ENCODE measurements around the gene ETFA.

ETFA gene

DNA sequence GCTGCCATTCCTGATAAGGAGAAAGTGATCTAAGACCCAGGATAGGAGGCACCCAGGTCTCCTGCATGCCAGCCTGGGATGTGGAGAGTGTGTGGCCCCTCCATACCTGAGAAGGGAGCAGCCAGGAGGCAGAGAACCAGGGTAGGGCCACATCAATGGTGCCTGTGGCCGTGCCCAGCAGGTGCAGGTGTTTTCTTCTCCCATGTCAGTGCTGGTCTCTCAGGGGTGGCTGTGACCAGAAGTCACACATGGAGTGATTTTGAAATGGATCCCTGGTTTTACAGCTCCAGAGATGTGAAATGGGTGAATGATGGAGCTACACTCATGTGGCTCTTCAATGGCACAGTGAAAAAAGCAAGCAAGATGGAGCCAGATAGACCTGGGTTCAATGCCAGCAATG, 22.0 kb upstream of the ETFA start:
- no peaks in the 10 kb centered on the region for H3K36me3 ChIP-seq (ENCODE audit: insufficient read depth, low read length)
- no peaks in the 10 kb centered on the region for H4K20me1 ChIP-seq (ENCODE audit: insufficient read depth, low read length)
- no peak overlapping the region for H3K9ac ChIP-seq (ENCODE audit: low read length)
- no peaks in the 10 kb centered on the region for H3K9me3 ChIP-seq (ENCODE audit: low read length)
- TF ChIP-seq EZH2 (IDR thresholded peaks at IDR 0.05; ENCODE audit: borderline replicate concordance, low read length): no peak
- TF ChIP-seq, protein P1, sequence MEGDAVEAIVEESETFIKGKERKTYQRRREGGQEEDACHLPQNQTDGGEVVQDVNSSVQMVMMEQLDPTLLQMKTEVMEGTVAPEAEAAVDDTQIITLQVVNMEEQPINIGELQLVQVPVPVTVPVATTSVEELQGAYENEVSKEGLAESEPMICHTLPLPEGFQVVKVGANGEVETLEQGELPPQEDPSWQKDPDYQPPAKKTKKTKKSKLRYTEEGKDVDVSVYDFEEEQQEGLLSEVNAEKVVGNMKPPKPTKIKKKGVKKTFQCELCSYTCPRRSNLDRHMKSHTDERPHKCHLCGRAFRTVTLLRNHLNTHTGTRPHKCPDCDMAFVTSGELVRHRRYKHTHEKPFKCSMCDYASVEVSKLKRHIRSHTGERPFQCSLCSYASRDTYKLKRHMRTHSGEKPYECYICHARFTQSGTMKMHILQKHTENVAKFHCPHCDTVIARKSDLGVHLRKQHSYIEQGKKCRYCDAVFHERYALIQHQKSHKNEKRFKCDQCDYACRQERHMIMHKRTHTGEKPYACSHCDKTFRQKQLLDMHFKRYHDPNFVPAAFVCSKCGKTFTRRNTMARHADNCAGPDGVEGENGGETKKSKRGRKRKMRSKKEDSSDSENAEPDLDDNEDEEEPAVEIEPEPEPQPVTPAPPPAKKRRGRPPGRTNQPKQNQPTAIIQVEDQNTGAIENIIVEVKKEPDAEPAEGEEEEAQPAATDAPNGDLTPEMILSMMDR (IDR thresholded peaks at IDR 0.05; ENCODE audit: low read length): no peak
- H3K9me2 ChIP-seq (ENCODE audit: low read depth, low read length): no peaks in the 10 kb centered on the region
- no peak overlapping the region for H2AFZ ChIP-seq (ENCODE audit: low read length)
- H3F3A ChIP-seq (ENCODE audit: insufficient read depth, low read length): no peaks in the 10 kb centered on the region; the same call in 1 of the 2 replicates
- H3K4me3 ChIP-seq (ENCODE audit: low read depth, low read length, poor library complexity, severe bottlenecking): no peak overlapping the region
- no peak overlapping the region for H3K4me2 ChIP-seq (ENCODE audit: low read length)
- no peaks in the 10 kb centered on the region for H3K79me2 ChIP-seq (ENCODE audit: insufficient read depth, low read length)
- no peaks in the 10 kb centered on the region for H3K27me3 ChIP-seq (ENCODE audit: insufficient read depth, low read length)
- H3K27ac ChIP-seq (ENCODE audit: low read depth, low read length, poor library complexity, severe bottlenecking): no peak overlapping the region
- peaks cover 31% of the 10 kb centered on the region for H3K4me1 ChIP-seq (ENCODE audit: insufficient read depth, low read length, severe bottlenecking)

GRCh38 chr15:76332796-76333195, 21.5 kb upstream of the ETFA start:
- H3F3A ChIP-seq (ENCODE audit: insufficient read depth, low read length): no peaks in the 10 kb centered on the region; the same call in 1 of the 2 replicates
- H3K9ac ChIP-seq (ENCODE audit: low read length): no peak overlapping the region
- TF ChIP-seq EZH2 (IDR thresholded peaks at IDR 0.05; ENCODE audit: borderline replicate concordance, low read length): no peak
- TF ChIP-seq, protein P1 (IDR thresholded peaks at IDR 0.05; ENCODE audit: low read length): no peak
- no peaks in the 10 kb centered on the region for H3K9me2 ChIP-seq (ENCODE audit: low read depth, low read length)
- no peak overlapping the region for H3K27ac ChIP-seq (ENCODE audit: low read depth, low read length, poor library complexity, severe bottlenecking)
- no peak overlapping the region for H3K4me2 ChIP-seq (ENCODE audit: low read length)
- H3K9me3 ChIP-seq (ENCODE audit: low read length): no peaks in the 10 kb centered on the region
- no peaks in the 10 kb centered on the region for H3K27me3 ChIP-seq (ENCODE audit: insufficient read depth, low read length)
- H3K79me2 ChIP-seq (ENCODE audit: insufficient read depth, low read length): no peaks in the 10 kb centered on the region
- no peak overlapping the region for H2AFZ ChIP-seq (ENCODE audit: low read length)
- no peaks in the 10 kb centered on the region for H3K36me3 ChIP-seq (ENCODE audit: insufficient read depth, low read length)
- H3K4me3 ChIP-seq (ENCODE audit: low read depth, low read length, poor library complexity, severe bottlenecking): no peak overlapping the region
- peaks cover 27% of the 10 kb centered on the region for H3K4me1 ChIP-seq (ENCODE audit: insufficient read depth, low read length, severe bottlenecking)
- H4K20me1 ChIP-seq (ENCODE audit: insufficient read depth, low read length): no peaks in the 10 kb centered on the region

DNA sequence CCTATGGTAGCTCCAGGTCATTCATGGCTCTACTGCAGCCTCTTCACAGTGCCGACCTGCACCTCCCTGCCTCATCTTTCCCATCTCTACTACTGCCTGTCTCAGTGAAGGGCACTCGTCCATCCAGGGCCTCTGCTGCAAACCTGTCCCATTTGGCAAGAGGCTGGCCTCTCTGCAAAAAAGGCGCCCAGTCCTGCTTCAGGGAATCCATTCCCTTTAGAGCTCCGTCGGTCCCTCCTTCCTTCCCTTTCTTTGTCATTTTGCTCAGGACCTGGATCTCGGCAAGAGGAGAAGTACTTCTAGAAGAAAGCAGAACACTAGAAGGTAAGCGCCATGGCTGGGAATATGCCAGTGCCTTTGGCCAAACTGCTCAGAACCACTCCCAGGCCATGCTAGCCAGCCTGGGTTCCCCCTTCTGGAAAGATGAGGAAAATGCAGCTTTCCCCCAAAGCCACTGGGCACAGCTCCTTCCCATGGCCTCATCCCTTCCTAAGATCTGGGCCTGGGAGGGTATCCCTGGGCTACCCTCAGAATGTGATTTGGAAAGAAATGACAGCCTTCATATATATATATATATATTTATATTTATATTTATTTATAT, 18.9 kb upstream of the ETFA start:
- H2AFZ ChIP-seq (ENCODE audit: low read length): no peak overlapping the region

More for the DNA sequence above, 18.9 kb upstream of the ETFA start:
- Histone ChIP-seq H3K79me2 (ENCODE audit: insufficient read depth, low read length) (no peaks in the 10 kb centered on the region), H3K4me1 (ENCODE audit: insufficient read depth, low read length, severe bottlenecking) (peaks cover 2% of the 10 kb centered on the region), H3K27ac (ENCODE audit: low read depth, low read length, poor library complexity, severe bottlenecking) (no peak overlapping the region), H3K9me3 (ENCODE audit: low read length) (no peaks in the 10 kb centered on the region), H3F3A (ENCODE audit: insufficient read depth, low read length) (no peaks in the 10 kb centered on the region), H3K4me3 (ENCODE audit: low read depth, low read length, poor library complexity, severe bottlenecking) (no peak overlapping the region), H3K9ac (ENCODE audit: low read length) (no peak overlapping the region), H3K27me3 (ENCODE audit: insufficient read depth, low read length) (peaks cover 3% of the 10 kb centered on the region; the same call in 1 of the 2 replicates), H4K20me1 (ENCODE audit: insufficient read depth, low read length) (no peaks in the 10 kb centered on the region), H3K4me2 (ENCODE audit: low read length) (no peak overlapping the region), H3K9me2 (ENCODE audit: low read depth, low read length) (no peaks in the 10 kb centered on the region), H3K36me3 (ENCODE audit: insufficient read depth, low read length) (no peaks in the 10 kb centered on the region)
- TF ChIP-seq EZH2 (IDR thresholded peaks at IDR 0.05; ENCODE audit: borderline replicate concordance, low read length): no peak
- TF ChIP-seq, protein P1 (IDR thresholded peaks at IDR 0.05; ENCODE audit: low read length): peak; percentile 19; the same call in 1 of the 2 replicates

Measured in OCI-LY1 (cell line).